H1 (cell line): ENCODE data around the gene ABL1. TPM values are rescaled to one million over a fixed set of nuclear protein-coding genes. Genes with fewer than 3 reads are reported as not detected.

ENCODE experiments used
- CBX5 ChIP-seq: fragments of 300-800, 300-1000 bp; sonication (generic); IDR thresholded peaks from 2 replicates; pipeline ENCODE4 v1.7.1; 2016; ENCODE audit warnings: antibody characterized with exemption, low read length, low read depth
- HDAC6 ChIP-seq: IDR thresholded peaks from one replicate; pipeline ENCODE4 v1.7.1; 2012; ENCODE audit warnings: low read depth, mild to moderate bottlenecking, inconsistent platforms, low read length, moderate library complexity
- RNF2 ChIP-seq: fragments of 200-900, 300-1000 bp; sonication (generic); IDR thresholded peaks from 2 replicates; pipeline ENCODE4 v1.7.1; 2016; ENCODE audit warnings: borderline replicate concordance, low read depth, mild to moderate bottlenecking, antibody characterized with exemption, low read length; ENCODE audit not compliant: poor library complexity, severe bottlenecking; ENCODE audit errors: missing control alignments
- polyA plus RNA-seq, 7 experiments: library from polyadenylated mRNA; depleted of rRNA in 3 of 7; stranded (reverse) in 5 of 7; unstranded in 2 of 7; fragments of >200 nt in 5 of 7; fragments of 200-250 nt in 2 of 7; gene quantifications; 1 replicate in 5 of 7; 2 replicates in 1 of 7; 4 replicates in 1 of 7; pipeline versions ENCODE4 v1.2.1 to v1.2.3, GENCODE V29; 2011 to 2013; ENCODE audit warnings: missing spikeins in 2 of 7, mixed read lengths in 2 of 7
- total RNA-seq: library from RNA; stranded (reverse); fragmentation: NEBNext Ultra II Directional; extraction: Animal tissue kit (Norgen Biotek cat#: 25700); gene quantifications from 2 replicates; pipeline ENCODE4 v1.2.1, GENCODE V29; 2021
- TF ChIP-seq, protein P1 (sequence below): fragments of 300-600 bp; sonication (generic); IDR thresholded peaks from 2 replicates; pipeline ENCODE4 v1.7.1; 2012; ENCODE audit warnings: low read length, moderate library complexity, mild to moderate bottlenecking, inconsistent platforms; ENCODE audit not compliant: insufficient replicate concordance

The ABL1 gene
- total and polyA plus RNA-seq, 2 of the 8 experiments (the other 6 are each of a cell fraction or from before 2014, with no cell fraction given), result 35.3 to 104 TPM

DNA sequence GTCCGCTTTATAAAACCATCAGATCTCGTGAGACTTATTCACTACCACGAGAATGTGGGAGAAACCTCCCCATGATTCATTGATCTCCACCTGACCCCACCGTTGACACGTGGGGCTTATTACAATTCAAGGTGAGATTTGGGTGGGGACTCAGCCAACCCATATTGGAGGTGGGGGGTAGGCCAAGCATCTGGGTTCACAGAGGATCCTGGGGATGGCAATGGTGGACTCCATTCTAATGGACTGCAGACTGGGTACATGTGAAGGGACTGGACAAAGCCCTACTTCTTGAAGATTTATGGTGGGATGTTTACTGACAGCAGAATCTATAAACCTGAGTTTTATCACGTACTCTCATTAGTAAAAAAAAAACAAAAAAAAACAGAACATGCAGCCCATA is 46.5 kb downstream of the ABL1 start (continued):
- TF ChIP-seq, protein P1, sequence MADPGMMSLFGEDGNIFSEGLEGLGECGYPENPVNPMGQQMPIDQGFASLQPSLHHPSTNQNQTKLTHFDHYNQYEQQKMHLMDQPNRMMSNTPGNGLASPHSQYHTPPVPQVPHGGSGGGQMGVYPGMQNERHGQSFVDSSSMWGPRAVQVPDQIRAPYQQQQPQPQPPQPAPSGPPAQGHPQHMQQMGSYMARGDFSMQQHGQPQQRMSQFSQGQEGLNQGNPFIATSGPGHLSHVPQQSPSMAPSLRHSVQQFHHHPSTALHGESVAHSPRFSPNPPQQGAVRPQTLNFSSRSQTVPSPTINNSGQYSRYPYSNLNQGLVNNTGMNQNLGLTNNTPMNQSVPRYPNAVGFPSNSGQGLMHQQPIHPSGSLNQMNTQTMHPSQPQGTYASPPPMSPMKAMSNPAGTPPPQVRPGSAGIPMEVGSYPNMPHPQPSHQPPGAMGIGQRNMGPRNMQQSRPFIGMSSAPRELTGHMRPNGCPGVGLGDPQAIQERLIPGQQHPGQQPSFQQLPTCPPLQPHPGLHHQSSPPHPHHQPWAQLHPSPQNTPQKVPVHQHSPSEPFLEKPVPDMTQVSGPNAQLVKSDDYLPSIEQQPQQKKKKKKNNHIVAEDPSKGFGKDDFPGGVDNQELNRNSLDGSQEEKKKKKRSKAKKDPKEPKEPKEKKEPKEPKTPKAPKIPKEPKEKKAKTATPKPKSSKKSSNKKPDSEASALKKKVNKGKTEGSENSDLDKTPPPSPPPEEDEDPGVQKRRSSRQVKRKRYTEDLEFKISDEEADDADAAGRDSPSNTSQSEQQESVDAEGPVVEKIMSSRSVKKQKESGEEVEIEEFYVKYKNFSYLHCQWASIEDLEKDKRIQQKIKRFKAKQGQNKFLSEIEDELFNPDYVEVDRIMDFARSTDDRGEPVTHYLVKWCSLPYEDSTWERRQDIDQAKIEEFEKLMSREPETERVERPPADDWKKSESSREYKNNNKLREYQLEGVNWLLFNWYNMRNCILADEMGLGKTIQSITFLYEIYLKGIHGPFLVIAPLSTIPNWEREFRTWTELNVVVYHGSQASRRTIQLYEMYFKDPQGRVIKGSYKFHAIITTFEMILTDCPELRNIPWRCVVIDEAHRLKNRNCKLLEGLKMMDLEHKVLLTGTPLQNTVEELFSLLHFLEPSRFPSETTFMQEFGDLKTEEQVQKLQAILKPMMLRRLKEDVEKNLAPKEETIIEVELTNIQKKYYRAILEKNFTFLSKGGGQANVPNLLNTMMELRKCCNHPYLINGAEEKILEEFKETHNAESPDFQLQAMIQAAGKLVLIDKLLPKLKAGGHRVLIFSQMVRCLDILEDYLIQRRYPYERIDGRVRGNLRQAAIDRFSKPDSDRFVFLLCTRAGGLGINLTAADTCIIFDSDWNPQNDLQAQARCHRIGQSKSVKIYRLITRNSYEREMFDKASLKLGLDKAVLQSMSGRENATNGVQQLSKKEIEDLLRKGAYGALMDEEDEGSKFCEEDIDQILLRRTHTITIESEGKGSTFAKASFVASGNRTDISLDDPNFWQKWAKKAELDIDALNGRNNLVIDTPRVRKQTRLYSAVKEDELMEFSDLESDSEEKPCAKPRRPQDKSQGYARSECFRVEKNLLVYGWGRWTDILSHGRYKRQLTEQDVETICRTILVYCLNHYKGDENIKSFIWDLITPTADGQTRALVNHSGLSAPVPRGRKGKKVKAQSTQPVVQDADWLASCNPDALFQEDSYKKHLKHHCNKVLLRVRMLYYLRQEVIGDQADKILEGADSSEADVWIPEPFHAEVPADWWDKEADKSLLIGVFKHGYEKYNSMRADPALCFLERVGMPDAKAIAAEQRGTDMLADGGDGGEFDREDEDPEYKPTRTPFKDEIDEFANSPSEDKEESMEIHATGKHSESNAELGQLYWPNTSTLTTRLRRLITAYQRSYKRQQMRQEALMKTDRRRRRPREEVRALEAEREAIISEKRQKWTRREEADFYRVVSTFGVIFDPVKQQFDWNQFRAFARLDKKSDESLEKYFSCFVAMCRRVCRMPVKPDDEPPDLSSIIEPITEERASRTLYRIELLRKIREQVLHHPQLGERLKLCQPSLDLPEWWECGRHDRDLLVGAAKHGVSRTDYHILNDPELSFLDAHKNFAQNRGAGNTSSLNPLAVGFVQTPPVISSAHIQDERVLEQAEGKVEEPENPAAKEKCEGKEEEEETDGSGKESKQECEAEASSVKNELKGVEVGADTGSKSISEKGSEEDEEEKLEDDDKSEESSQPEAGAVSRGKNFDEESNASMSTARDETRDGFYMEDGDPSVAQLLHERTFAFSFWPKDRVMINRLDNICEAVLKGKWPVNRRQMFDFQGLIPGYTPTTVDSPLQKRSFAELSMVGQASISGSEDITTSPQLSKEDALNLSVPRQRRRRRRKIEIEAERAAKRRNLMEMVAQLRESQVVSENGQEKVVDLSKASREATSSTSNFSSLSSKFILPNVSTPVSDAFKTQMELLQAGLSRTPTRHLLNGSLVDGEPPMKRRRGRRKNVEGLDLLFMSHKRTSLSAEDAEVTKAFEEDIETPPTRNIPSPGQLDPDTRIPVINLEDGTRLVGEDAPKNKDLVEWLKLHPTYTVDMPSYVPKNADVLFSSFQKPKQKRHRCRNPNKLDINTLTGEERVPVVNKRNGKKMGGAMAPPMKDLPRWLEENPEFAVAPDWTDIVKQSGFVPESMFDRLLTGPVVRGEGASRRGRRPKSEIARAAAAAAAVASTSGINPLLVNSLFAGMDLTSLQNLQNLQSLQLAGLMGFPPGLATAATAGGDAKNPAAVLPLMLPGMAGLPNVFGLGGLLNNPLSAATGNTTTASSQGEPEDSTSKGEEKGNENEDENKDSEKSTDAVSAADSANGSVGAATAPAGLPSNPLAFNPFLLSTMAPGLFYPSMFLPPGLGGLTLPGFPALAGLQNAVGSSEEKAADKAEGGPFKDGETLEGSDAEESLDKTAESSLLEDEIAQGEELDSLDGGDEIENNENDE, result no peak
- TF ChIP-seq RNF2 (no peak), HDAC6 (no peak), CBX5 (no peak)
- TF ChIP-seq, all 59 proteins: peak for 0
